Measurements from ENCODE around the gene DIPK1B.
"Not testable (repeated sequence)": the region's sequence is repeated elsewhere in the genome, so short reads cannot be mapped to it uniquely, and the experiment has no call there.

Gene DIPK1B

GRCh38 chr9:136700304-136700703 lies 12.1 kb upstream of the DIPK1B start:
- no peak overlapping the region for H3K4me3 ChIP-seq (ENCODE audit: control insufficient read depth, low read depth, low read length)
- TF ChIP-seq CTCF (conservative IDR thresholded peaks at IDR 0.05; ENCODE audit: control insufficient read depth, insufficient read depth, low read depth, low read length): no peak
- DNase-seq (ENCODE audit: low read depth): peak; percentile 31

- DNase-seq (ENCODE audit: low read depth): no peak
- no peak for TF ChIP-seq CTCF (conservative IDR thresholded peaks at IDR 0.05; ENCODE audit: control insufficient read depth, insufficient read depth, low read depth, low read length)
- no peak overlapping the region for H3K4me3 ChIP-seq (ENCODE audit: control insufficient read depth, low read depth, low read length)
Measured at GRCh38 chr9:136700959-136701667, 11.3 kb upstream of the DIPK1B start.

GRCh38 chr9:136701668-136702053 lies 10.7 kb upstream of the DIPK1B start:
- no peak for TF ChIP-seq CTCF (conservative IDR thresholded peaks at IDR 0.05; ENCODE audit: control insufficient read depth, insufficient read depth, low read depth, low read length)
- H3K4me3 ChIP-seq (ENCODE audit: control insufficient read depth, low read depth, low read length): no peak overlapping the region
- DNase-seq (ENCODE audit: low read depth): no peak

GRCh38 chr9:136703276-136703860 lies 9.0 kb upstream of the DIPK1B start:
- no peak for DNase-seq (ENCODE audit: low read depth)
- no peak for TF ChIP-seq CTCF (conservative IDR thresholded peaks at IDR 0.05; ENCODE audit: control insufficient read depth, insufficient read depth, low read depth, low read length)
- H3K4me3 ChIP-seq (ENCODE audit: control insufficient read depth, low read depth, low read length): no peak overlapping the region

GRCh38 chr9:136704741-136705140 lies 7.6 kb upstream of the DIPK1B start:
- DNase-seq (ENCODE audit: low read depth); H3K4me3 ChIP-seq (ENCODE audit: control insufficient read depth, low read depth, low read length): not testable (repeated sequence)

GRCh38 chr9:136705564-136705963 lies 6.8 kb upstream of the DIPK1B start:
- H3K4me3 ChIP-seq (ENCODE audit: control insufficient read depth, low read depth, low read length): no peak overlapping the region
- TF ChIP-seq CTCF (conservative IDR thresholded peaks at IDR 0.05; ENCODE audit: control insufficient read depth, insufficient read depth, low read depth, low read length): no peak
- no peak for DNase-seq (ENCODE audit: low read depth)

- H3K4me3 ChIP-seq (ENCODE audit: control insufficient read depth, low read depth, low read length): no peak overlapping the region
- no peak for TF ChIP-seq CTCF (conservative IDR thresholded peaks at IDR 0.05; ENCODE audit: control insufficient read depth, insufficient read depth, low read depth, low read length)
- no peak for DNase-seq (ENCODE audit: low read depth)
Measured at GRCh38 chr9:136707011-136707410, 5.4 kb upstream of the DIPK1B start.

Data from fibroblast of mammary gland (primary cell).